Progenitor cell of endocrine pancreas (in vitro differentiated cells): Measurements from ENCODE around the gene ITGB3. TPM values are rescaled to one million over a fixed set of nuclear protein-coding genes. Genes with fewer than 3 reads are reported as not detected.

Source experiments
- DNase-seq: peaks from one replicate; pipeline ENCODE4 v3.0.0; 2021; ENCODE audit warnings: low spot score; ENCODE audit not compliant: unreplicated experiment
- H3K27ac Mint-ChIP-seq: 2 replicates; pipeline ENCODE4 v1.8.0; 2021; ENCODE audit warnings: mild to moderate bottlenecking, moderate library complexity, mixed read lengths
- H3K27me3 Mint-ChIP-seq: 2 replicates; pipeline ENCODE4 v1.8.0; 2021; ENCODE audit warnings: mixed read lengths
- H3K36me3 Mint-ChIP-seq: 2 replicates; pipeline ENCODE4 v1.8.0; 2022; ENCODE audit warnings: mixed read lengths; ENCODE audit not compliant: insufficient read depth
- H3K4me1 Mint-ChIP-seq: 2 replicates; pipeline ENCODE4 v1.8.0; 2021; ENCODE audit warnings: low read depth, mixed read lengths
- H3K4me3 Mint-ChIP-seq: 2 replicates; pipeline ENCODE4 v1.8.0; 2021; ENCODE audit warnings: low read depth, mild to moderate bottlenecking, moderate library complexity, mixed read lengths
- H3K9me3 Mint-ChIP-seq: 2 replicates; pipeline ENCODE4 v1.8.0; 2021; ENCODE audit warnings: low read depth, mixed read lengths
- total RNA-seq: library from RNA; stranded (reverse); gene quantifications from 2 replicates; pipeline ENCODE4 v1.2.1, GENCODE V29; 2021
- TF ChIP-seq, protein P1 (sequence below): fragments of 200-600 bp; sonication (generic); IDR thresholded peaks from one replicate; pipeline ENCODE4 v1.5.0; 2021; ENCODE audit warnings: antibody characterized with exemption, mild to moderate bottlenecking; ENCODE audit not compliant: unreplicated experiment

The ITGB3 gene
- total RNA-seq, 1 donor from 2014 or later, result not detected

DNA sequence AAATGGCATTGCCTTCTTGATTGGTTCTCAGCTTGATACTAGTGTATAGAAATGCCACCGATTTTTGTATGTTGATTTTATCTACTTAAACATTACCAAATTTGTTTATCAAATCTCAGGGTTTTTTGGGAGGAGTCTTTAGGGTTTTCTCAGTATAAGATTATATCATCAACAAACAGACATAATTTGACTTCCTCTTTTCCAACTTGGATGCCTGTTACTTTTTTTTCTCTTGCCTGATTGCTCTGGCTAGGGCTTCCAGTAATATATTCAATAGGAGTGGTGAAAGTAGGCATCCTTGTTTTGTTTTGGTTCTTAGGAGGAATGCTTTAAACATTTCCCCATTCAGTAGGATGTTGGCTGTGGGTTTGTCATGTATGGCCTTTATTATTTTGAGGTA lies 99.2 kb downstream of the ITGB3 start:
- Mint-ChIP-seq H3K27me3 (no peaks in the 10 kb centered on the region), H3K27ac (no peak overlapping the region), H3K9me3 (peaks cover 8% of the 10 kb centered on the region), H3K4me1 (no peaks in the 10 kb centered on the region), H3K4me3 (no peak overlapping the region), H3K36me3 (peaks cover 2% of the 10 kb centered on the region)
- TF ChIP-seq, protein P1, sequence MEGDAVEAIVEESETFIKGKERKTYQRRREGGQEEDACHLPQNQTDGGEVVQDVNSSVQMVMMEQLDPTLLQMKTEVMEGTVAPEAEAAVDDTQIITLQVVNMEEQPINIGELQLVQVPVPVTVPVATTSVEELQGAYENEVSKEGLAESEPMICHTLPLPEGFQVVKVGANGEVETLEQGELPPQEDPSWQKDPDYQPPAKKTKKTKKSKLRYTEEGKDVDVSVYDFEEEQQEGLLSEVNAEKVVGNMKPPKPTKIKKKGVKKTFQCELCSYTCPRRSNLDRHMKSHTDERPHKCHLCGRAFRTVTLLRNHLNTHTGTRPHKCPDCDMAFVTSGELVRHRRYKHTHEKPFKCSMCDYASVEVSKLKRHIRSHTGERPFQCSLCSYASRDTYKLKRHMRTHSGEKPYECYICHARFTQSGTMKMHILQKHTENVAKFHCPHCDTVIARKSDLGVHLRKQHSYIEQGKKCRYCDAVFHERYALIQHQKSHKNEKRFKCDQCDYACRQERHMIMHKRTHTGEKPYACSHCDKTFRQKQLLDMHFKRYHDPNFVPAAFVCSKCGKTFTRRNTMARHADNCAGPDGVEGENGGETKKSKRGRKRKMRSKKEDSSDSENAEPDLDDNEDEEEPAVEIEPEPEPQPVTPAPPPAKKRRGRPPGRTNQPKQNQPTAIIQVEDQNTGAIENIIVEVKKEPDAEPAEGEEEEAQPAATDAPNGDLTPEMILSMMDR, result no peak
- DNase-seq, result no peak

DNA sequence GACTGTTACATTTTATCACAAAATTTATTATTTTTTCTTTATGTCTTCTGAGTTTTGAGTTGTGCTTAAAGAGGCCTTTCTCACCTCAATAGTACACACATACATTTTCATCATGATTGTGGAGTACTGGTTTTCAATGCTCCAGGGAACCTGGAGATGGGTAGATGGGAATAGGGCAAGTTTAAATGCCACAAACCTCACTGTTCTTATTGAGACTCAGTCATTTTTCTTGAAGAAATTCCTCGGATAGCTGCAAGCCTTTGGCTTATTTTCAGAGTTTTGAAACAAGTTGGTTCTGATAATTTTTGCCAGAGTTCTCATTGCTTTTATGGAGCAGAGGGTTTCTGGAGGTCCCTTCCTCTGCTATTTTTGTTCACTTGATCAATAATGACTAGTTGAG lies 105.0 kb downstream of the ITGB3 start:
- DNase-seq, result no peak
- H3K27me3 Mint-ChIP-seq, result no peaks in the 10 kb centered on the region
- no peak overlapping the region for H3K27ac Mint-ChIP-seq
- H3K4me3 Mint-ChIP-seq, result no peak overlapping the region
- TF ChIP-seq, protein P1, result no peak
- peaks cover 2% of the 10 kb centered on the region for H3K36me3 Mint-ChIP-seq
- peaks cover 18% of the 10 kb centered on the region for H3K9me3 Mint-ChIP-seq
- no peaks in the 10 kb centered on the region for H3K4me1 Mint-ChIP-seq

Other genes with a start within 250 kb of the ITGB3 start
- 79.1 and 87.4 TPM in 2 replicates for gene CDC27, start 64.5 kb upstream of the ITGB3 start, total RNA-seq
- gene MYL4, start 44.5 kb upstream of the ITGB3 start, total RNA-seq, result 0.86 and 1.1 TPM in 2 replicates
- gene EFCAB13, start 70.1 kb downstream of the ITGB3 start, total RNA-seq, result 5.2 and 5.8 TPM in 2 replicates